Neuronal stem cell (in vitro differentiated cells): Measurements from ENCODE around the gene RNF25.
A peak's percentile ranks its signal among the peaks of the same experiment; 100 is the strongest.

Source experiments
- DNase-seq: peaks from one replicate; pipeline ENCODE4 v3.0.0-alpha.2; 2013; ENCODE audit warnings: low spot score
- H2AFZ ChIP-seq: one replicate; pipeline ENCODE4 v1.6.1; 2013; ENCODE audit warnings: mild to moderate bottlenecking, low read length, inconsistent platforms
- H2AK5ac ChIP-seq: 2 replicates; pipeline ENCODE4 v1.6.1; 2013; ENCODE audit warnings: low read depth, mild to moderate bottlenecking, inconsistent platforms, low read length, moderate library complexity, mixed read lengths
- H2BK120ac ChIP-seq: 2 replicates; pipeline ENCODE4 v1.6.1; 2013; ENCODE audit warnings: low read depth, mild to moderate bottlenecking, inconsistent platforms, low read length, moderate library complexity, mixed read lengths
- H2BK12ac ChIP-seq: one replicate; pipeline ENCODE4 v1.6.1; 2013; ENCODE audit warnings: low read length, inconsistent platforms
- H2BK15ac ChIP-seq: 2 replicates; pipeline ENCODE4 v1.6.1; 2013; ENCODE audit warnings: mild to moderate bottlenecking, low read length, inconsistent platforms, mixed read lengths
- H2BK5ac ChIP-seq: one replicate; pipeline ENCODE4 v1.6.1; 2013; ENCODE audit warnings: inconsistent platforms, mild to moderate bottlenecking, low read length, moderate library complexity
- H3K14ac ChIP-seq: one replicate; pipeline ENCODE4 v1.6.1; 2013; ENCODE audit warnings: low read length, inconsistent platforms
- H3K18ac ChIP-seq: 2 replicates; pipeline ENCODE4 v1.6.1; 2013; ENCODE audit warnings: low read length, inconsistent platforms
- H3K23ac ChIP-seq: 2 replicates; pipeline ENCODE4 v1.6.1; 2013; ENCODE audit warnings: low read depth, mild to moderate bottlenecking, mixed read lengths, low read length, inconsistent platforms; ENCODE audit not compliant: poor library complexity
- H3K27ac ChIP-seq: replicated peaks from 3 replicates; pipeline ENCODE4 v1.5.1; 2013; ENCODE audit warnings: low read length, inconsistent platforms
- H3K27me3 ChIP-seq, 3 experiments: 2 replicates each; pipeline ENCODE4 v1.6.1; 2013; ENCODE audit warnings: low read length in 3 of 3, mild to moderate bottlenecking in 2 of 3, inconsistent platforms in 1 of 3, low read depth in 1 of 3, mixed read lengths in 1 of 3, moderate library complexity in 1 of 3; ENCODE audit not compliant: control insufficient read depth in 3 of 3, insufficient read depth in 3 of 3
- H3K36me3 ChIP-seq, 2 donors: replicated peaks in 1 of 2; 2 replicates each; pipeline ENCODE4 v1.6.1; 2013; ENCODE audit warnings: low read length in 2 of 2; ENCODE audit not compliant: control insufficient read depth in 2 of 2, insufficient read depth in 2 of 2
- H3K4ac ChIP-seq: 2 replicates; pipeline ENCODE4 v1.6.1; 2013; ENCODE audit warnings: inconsistent platforms, mild to moderate bottlenecking, low read length, moderate library complexity
- H3K4me1 ChIP-seq, 2 donors: 1 replicate in 1 of 2; 2 replicates in 1 of 2; pipeline ENCODE4 v1.6.1; 2013; ENCODE audit warnings: low read length in 2 of 2, low read depth in 1 of 2; ENCODE audit not compliant: control insufficient read depth in 2 of 2, insufficient read depth in 1 of 2
- H3K4me2 ChIP-seq: one replicate; pipeline ENCODE4 v1.6.1; 2013; ENCODE audit warnings: mild to moderate bottlenecking, low read length, inconsistent platforms; ENCODE audit not compliant: insufficient read depth, poor library complexity, severe bottlenecking
- H3K4me3 ChIP-seq, 2 donors: 2 replicates each; pipeline ENCODE4 v1.5.1; 2013; ENCODE audit warnings: low read length in 2 of 2, mild to moderate bottlenecking in 2 of 2, inconsistent platforms in 1 of 2, moderate library complexity in 1 of 2
- H3K79me1 ChIP-seq: one replicate; pipeline ENCODE4 v1.6.1; 2013; ENCODE audit warnings: low read depth, mild to moderate bottlenecking, inconsistent platforms, low read length, moderate library complexity
- H3K9ac ChIP-seq: one replicate; pipeline ENCODE4 v1.6.1; 2013; ENCODE audit warnings: mild to moderate bottlenecking, low read depth, low read length, inconsistent platforms; ENCODE audit not compliant: poor library complexity
- H3K9me3 ChIP-seq, 2 donors: replicated peaks in 1 of 2; 2 replicates each; pipeline versions ENCODE3 to v1.6.1; 2013; ENCODE audit warnings: low read length in 2 of 2, mild to moderate bottlenecking in 2 of 2, inconsistent platforms in 1 of 2, low read depth in 1 of 2, mixed read lengths in 1 of 2, moderate library complexity in 1 of 2; ENCODE audit not compliant: control insufficient read depth in 2 of 2, insufficient read depth in 1 of 2
- H4K8ac ChIP-seq: one replicate; pipeline ENCODE4 v1.6.1; 2013; ENCODE audit warnings: low read depth, mild to moderate bottlenecking, inconsistent platforms, low read length, moderate library complexity
- H4K91ac ChIP-seq: one replicate; pipeline ENCODE4 v1.6.1; 2013; ENCODE audit warnings: low read length, low read depth, mild to moderate bottlenecking, inconsistent platforms; ENCODE audit not compliant: poor library complexity
- WGBS, 2 donors: extraction: QIAGEN DNeasy Blood & Tissue Kit; methylation state at CpG; one replicate each; pipeline ENCODE4 v1.1.7; 2013; ENCODE audit warnings: missing lambda C conversion rate in 2 of 2, mixed read lengths in 1 of 2; ENCODE audit not compliant: insufficient read length in 2 of 2, insufficient replicate concordance in 1 of 2; ENCODE audit errors: extremely low coverage in 2 of 2; 5-methylcytosine and 5-hydroxymethylcytosine counted together

The RNF25 gene

DNA sequence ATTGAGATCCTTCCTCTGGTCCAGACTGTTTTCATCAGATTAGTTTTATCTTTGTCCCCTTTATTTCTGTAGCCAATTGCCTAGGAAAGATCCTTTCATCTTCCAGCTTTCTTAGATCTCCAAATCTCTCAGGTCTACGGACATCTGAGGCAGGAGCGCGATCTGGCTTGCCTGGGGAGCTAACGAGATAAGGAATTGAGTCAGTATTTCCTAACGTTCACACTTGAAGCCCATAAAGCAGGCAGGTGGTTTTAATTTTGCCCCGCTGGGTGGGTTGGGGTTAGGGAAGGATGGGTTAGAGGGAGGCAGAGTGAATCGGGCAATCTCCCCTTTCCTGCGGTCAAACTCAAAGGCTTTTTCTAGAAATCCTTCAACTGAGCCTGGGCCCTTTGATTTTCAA is 38.1 kb upstream of the RNF25 start:
- Histone ChIP-seq H2BK15ac (no peak overlapping the region), H3K36me3 (peaks cover 0 to 17% of the 10 kb centered on the region in 2 donors), H3K9ac (no peak overlapping the region), H3K18ac (no peak overlapping the region), H2AFZ (peak overlapping the region; percentile 92), H4K8ac (no peak overlapping the region), H2BK12ac (no peak overlapping the region), H3K27me3 (no peaks in the 10 kb centered on the region), H3K4me1 (peaks cover 2 to 5% of the 10 kb centered on the region in 2 donors), H4K91ac (no peak overlapping the region), H3K14ac (no peak overlapping the region), H3K4me3 (no peak overlapping the region), H3K4ac (no peak overlapping the region), H2BK120ac (no peak overlapping the region), H3K27ac (no peak overlapping the region), H3K79me1 (peaks cover 7% of the 10 kb centered on the region), H3K23ac (no peak overlapping the region), H2AK5ac (no peak overlapping the region), H3K9me3 (no peaks in the 10 kb centered on the region), H3K4me2 (no peak overlapping the region), H2BK5ac (no peak overlapping the region)
- WGBS, 2 donors, result no CpG with 5 or more reads among the region's 8 CpGs
- DNase-seq, result no peak

DNA sequence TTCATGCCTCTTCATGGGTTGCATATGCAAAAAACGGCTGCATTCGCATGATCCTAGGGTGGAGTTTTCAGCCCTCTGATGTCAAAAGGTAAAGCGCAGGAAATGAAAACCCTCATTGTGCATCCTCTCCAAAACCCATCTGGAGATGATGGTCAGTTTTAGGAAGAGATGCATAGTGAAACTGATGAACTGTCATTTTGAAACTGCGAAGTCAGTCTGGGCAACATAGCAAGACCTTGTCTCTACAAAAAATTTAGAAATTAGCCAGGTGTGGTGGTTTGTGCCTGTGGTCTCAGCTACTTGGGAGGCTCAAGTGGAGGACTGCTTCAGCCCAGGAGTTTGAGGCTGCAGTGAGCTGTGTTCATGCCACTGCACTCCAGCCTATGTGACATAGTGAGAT is 36.3 kb upstream of the RNF25 start:
- no peak overlapping the region for H3K4ac ChIP-seq
- WGBS, 2 donors, result no CpG with 5 or more reads among the region's 4 CpGs
- peaks cover 0 to 5% of the 10 kb centered on the region in 2 donors for H3K36me3 ChIP-seq

DNA sequence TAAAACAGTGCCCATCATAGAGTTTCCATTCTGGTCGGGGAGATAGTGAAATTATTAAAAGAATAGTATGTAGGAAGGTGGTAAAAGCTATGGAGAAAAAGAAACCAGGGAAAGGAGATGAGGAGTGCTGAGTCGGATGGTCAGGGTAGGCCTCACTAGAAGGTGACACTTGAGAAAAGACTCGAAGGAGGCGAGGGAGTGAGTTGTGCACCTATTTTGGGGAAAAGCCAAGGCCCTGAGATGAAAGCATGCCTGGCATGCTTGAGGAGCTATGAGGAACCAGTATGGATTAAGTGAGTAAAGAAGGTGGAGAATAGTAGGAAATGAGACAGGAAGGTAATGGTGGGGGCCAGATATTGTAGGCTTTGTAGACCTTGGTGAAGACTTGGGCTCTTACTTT is 31.5 kb upstream of the RNF25 start:
- no peak overlapping the region for H3K4me2 ChIP-seq
- H3K36me3 ChIP-seq, result peaks cover 13 to 35% of the 10 kb centered on the region in 2 donors
- no peaks in the 10 kb centered on the region for H3K79me1 ChIP-seq
- H2AK5ac ChIP-seq, result no peak overlapping the region
- no peak overlapping the region for H2BK5ac ChIP-seq
- WGBS, 2 donors, result no CpG with 5 or more reads among the region's 4 CpGs
- H3K18ac ChIP-seq, result no peak overlapping the region
- no peak overlapping the region for H2BK12ac ChIP-seq
- no peak overlapping the region for H3K27ac ChIP-seq
- H3K14ac ChIP-seq, result no peak overlapping the region
- H3K23ac ChIP-seq, result no peak overlapping the region
- DNase-seq, result no peak
- no peaks in the 10 kb centered on the region for H3K9me3 ChIP-seq
- H2AFZ ChIP-seq, result no peak overlapping the region
- no peak overlapping the region for H4K8ac ChIP-seq
- H4K91ac ChIP-seq, result no peak overlapping the region
- no peak overlapping the region for H2BK120ac ChIP-seq
- no peak overlapping the region for H2BK15ac ChIP-seq
- H3K27me3 ChIP-seq, result no peaks in the 10 kb centered on the region
- no peak overlapping the region for H3K9ac ChIP-seq
- H3K4me3 ChIP-seq, result no peak overlapping the region
- H3K4me1 ChIP-seq, result no peaks in the 10 kb centered on the region
- no peak overlapping the region for H3K4ac ChIP-seq

More for the DNA sequence above, 36.3 kb upstream of the RNF25 start:
- Histone ChIP-seq H2BK120ac (no peak overlapping the region), H3K4me2 (no peak overlapping the region), H2AFZ (no peak overlapping the region), H2BK15ac (no peak overlapping the region), H2AK5ac (no peak overlapping the region), H4K91ac (no peak overlapping the region), H2BK5ac (no peak overlapping the region), H3K27me3 (no peaks in the 10 kb centered on the region), H3K9ac (no peak overlapping the region), H3K27ac (no peak overlapping the region), H3K14ac (no peak overlapping the region), H3K79me1 (peaks cover 4% of the 10 kb centered on the region), H3K9me3 (no peaks in the 10 kb centered on the region), H3K23ac (no peak overlapping the region), H3K18ac (no peak overlapping the region), H3K4me3 (no peak overlapping the region), H3K4me1 (peaks cover 2 to 5% of the 10 kb centered on the region in 2 donors), H2BK12ac (no peak overlapping the region), H4K8ac (no peak overlapping the region)
- no peak for DNase-seq

DNA sequence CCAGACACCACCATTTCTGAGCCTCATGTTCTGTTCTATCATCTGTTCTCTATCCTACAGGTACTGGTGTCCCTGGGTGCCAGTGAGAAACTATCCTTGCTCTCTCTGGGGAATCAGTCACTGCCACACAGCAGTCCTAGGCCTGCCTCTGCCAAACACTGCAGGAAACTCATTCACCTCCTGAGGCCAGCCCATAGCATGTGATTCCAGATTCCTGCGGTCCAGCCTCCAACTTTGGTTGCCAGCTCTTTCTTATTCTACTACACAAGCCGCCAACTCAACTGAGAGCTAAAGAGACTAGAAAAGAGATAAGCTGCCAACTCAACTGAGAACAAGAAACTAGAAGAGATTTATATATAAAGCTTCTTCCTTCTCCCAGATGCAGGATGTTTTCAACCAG is 30.0 kb upstream of the RNF25 start:
- H2BK5ac ChIP-seq, result no peak overlapping the region
- peaks cover 0 to 5% of the 10 kb centered on the region in 2 donors for H3K4me1 ChIP-seq
- H2BK120ac ChIP-seq, result no peak overlapping the region
- peak overlapping the region; percentile 2 for H3K9ac ChIP-seq
- H3K4ac ChIP-seq, result no peak overlapping the region
- no peaks in the 10 kb centered on the region for H3K79me1 ChIP-seq
- no peak for DNase-seq
- no peaks in the 10 kb centered on the region for H3K9me3 ChIP-seq
- no peak overlapping the region for H3K4me3 ChIP-seq
- H2BK12ac ChIP-seq, result no peak overlapping the region
- no peak overlapping the region for H3K18ac ChIP-seq
- no peaks in the 10 kb centered on the region for H3K27me3 ChIP-seq
- no peak overlapping the region for H3K23ac ChIP-seq
- no peak overlapping the region for H2BK15ac ChIP-seq
- H3K27ac ChIP-seq, result no peak overlapping the region
- H3K4me2 ChIP-seq, result no peak overlapping the region
- no peak overlapping the region for H2AK5ac ChIP-seq
- no peak overlapping the region for H4K91ac ChIP-seq
- WGBS, 2 donors, result no CpG with 5 or more reads among the region's 2 CpGs
- peaks cover 21 to 51% of the 10 kb centered on the region in 2 donors for H3K36me3 ChIP-seq
- H4K8ac ChIP-seq, result no peak overlapping the region
- no peak overlapping the region for H3K14ac ChIP-seq
- H2AFZ ChIP-seq, result no peak overlapping the region
